ENCODE results near the gene CYP1A1.

Gene CYP1A1

DNA sequence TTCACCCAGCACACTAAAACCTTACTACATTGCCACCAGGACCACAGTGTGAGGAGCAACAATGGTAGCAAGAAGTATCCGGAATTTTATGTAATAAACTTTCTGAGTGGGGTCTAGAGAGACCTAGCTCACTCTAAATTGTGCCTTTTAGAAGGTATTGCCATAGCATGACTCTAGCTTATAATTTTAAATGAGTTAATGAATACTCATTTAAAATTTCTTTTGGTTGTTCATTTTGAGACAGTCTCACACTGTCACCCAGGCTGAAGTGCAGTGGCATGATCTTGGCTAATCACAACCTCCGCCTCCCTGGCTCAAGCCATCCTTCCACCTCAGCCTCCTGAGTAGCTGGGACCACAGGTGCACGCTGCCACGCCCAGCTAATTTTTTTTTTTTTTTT lies 55.7 kb downstream of the CYP1A1 start:
- DNase-seq (ENCODE audit: insufficient read length): no peak
- TF ChIP-seq TAF1 (IDR thresholded peaks at IDR 0.05; ENCODE audit: borderline replicate concordance, low read depth, low read length): no peak
- no peak for TF ChIP-seq POLR2AphosphoS5 (IDR thresholded peaks at IDR 0.05; ENCODE audit: low read depth, low read length)
- TF ChIP-seq POLR2A (IDR thresholded peaks at IDR 0.05; ENCODE audit: low read depth, low read length): no peak
- no peak for FAIRE-seq

Data from GM12892 (cell line).